ENCODE results near the gene ST6GALNAC5.

- no peak for TF ChIP-seq CTCF (IDR thresholded peaks at IDR 0.05)
- TF ChIP-seq POLR2A (IDR thresholded peaks at IDR 0.05), result no peak
Observed at GRCh38 chr1:76820028-76820427, 47.3 kb upstream of the ST6GALNAC5 start.

Data from Peyer's patch (tissue), 4 donors.